GM21723 (cell line): Measurements from ENCODE around the gene GGT6.
"Not testable (repeated sequence)": the region's sequence is repeated elsewhere in the genome, so short reads cannot be mapped to it uniquely, and the experiment has no call there.

Experiments
- ATAC-seq: cut with Tn5 transposase; IDR thresholded peaks from one replicate; pipeline ENCODE4 v1.9.1; 2021; ENCODE audit warnings: mild to moderate bottlenecking, moderate library complexity; ENCODE audit not compliant: unreplicated experiment

GGT6 gene

GRCh38 chr17:4560421-4560820, at the start of gene GGT6:
GGT6 (minus strand) TSS chr17:4560577; CDS start chr17:4560521, 56 bp downstream.
- no peak for ATAC-seq

GRCh38 chr17:4610162-4610561, 49.8 kb upstream of the GGT6 start:
- no peak for ATAC-seq

- no peak for ATAC-seq
Observed at GRCh38 chr17:4609761-4610160, 49.4 kb upstream of the GGT6 start.

GRCh38 chr17:4607773-4608187, 47.4 kb upstream of the GGT6 start:
- no peak for ATAC-seq

- no peak for ATAC-seq
Observed at GRCh38 chr17:4607261-4607741, 46.9 kb upstream of the GGT6 start.

GRCh38 chr17:4605826-4606225, 45.4 kb upstream of the GGT6 start:
- no peak for ATAC-seq

- not testable (repeated sequence) for ATAC-seq
Observed at GRCh38 chr17:4604736-4605135, 44.4 kb upstream of the GGT6 start.

- no peak for ATAC-seq
Observed at GRCh38 chr17:4604111-4604644, 43.8 kb upstream of the GGT6 start.

- ATAC-seq: no peak
Observed at GRCh38 chr17:4602041-4602440, 41.7 kb upstream of the GGT6 start.

- no peak for ATAC-seq
Observed at GRCh38 chr17:4601326-4601725, 40.9 kb upstream of the GGT6 start.

- no peak for ATAC-seq
Observed at GRCh38 chr17:4600563-4600962, 40.2 kb upstream of the GGT6 start.

GRCh38 chr17:4599505-4600281, 39.3 kb upstream of the GGT6 start:
- ATAC-seq: no peak

- ATAC-seq: no peak
Observed at GRCh38 chr17:4598776-4599504, 38.6 kb upstream of the GGT6 start.

- ATAC-seq: no peak
Observed at GRCh38 chr17:4597975-4598374, 37.6 kb upstream of the GGT6 start.

GRCh38 chr17:4596636-4597380, 36.4 kb upstream of the GGT6 start:
- ATAC-seq: no peak

GRCh38 chr17:4595685-4596342, 35.4 kb upstream of the GGT6 start:
- not testable (repeated sequence) for ATAC-seq

GRCh38 chr17:4594931-4595684, 34.7 kb upstream of the GGT6 start:
- ATAC-seq: no peak

- ATAC-seq: no peak
Observed at GRCh38 chr17:4594406-4594805, 34.0 kb upstream of the GGT6 start.

GRCh38 chr17:4593021-4593421, 32.6 kb upstream of the GGT6 start:
- no peak for ATAC-seq
